Ovary (tissue), 3 donors: Measurements from ENCODE around the gene PRTG.

ENCODE experiments used
- EP300 ChIP-seq: sonication (generic); formaldehyde crosslinking; IDR thresholded peaks from one replicate; pipeline ENCODE4 v1.6.1; 2017; ENCODE audit warnings: antibody characterized with exemption
- POLR2A ChIP-seq: fragments of 450-650 bp; IDR thresholded peaks from one replicate; pipeline ENCODE4 v1.6.1; 2017; ENCODE audit warnings: antibody characterized with exemption, mild to moderate bottlenecking, moderate library complexity
- TF ChIP-seq, protein P1 (sequence below), 3 donors: fragments of 450-650 bp in 2 of 3; fragments of 200-600 bp in 1 of 3; IDR thresholded peaks; one replicate each; pipeline versions ENCODE4 v1.5.1 to v1.8.0; 2016 to 2022; ENCODE audit warnings: antibody characterized with exemption in 3 of 3, mild to moderate bottlenecking in 1 of 3
- donor health status: DM: no; HTN: no; CAD: no.

DNA sequence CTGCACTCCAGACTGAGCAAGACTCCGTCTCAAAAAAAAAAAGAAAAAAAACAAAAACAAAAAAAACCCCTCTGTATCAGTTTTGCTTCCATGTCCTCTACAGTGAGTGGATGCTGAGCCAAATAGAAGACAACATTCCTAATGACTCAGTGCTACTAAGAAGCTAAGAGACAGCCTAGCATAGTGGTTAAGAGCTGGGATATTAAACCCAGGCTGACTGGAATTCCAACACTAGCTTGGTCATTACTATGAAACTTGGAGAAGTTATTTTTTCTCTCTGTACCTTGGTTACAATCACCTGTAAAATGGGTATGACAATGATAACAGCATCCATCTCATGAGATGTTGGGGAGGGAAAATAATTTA, 93.9 kb downstream of the PRTG start:
- TF ChIP-seq, protein P1, sequence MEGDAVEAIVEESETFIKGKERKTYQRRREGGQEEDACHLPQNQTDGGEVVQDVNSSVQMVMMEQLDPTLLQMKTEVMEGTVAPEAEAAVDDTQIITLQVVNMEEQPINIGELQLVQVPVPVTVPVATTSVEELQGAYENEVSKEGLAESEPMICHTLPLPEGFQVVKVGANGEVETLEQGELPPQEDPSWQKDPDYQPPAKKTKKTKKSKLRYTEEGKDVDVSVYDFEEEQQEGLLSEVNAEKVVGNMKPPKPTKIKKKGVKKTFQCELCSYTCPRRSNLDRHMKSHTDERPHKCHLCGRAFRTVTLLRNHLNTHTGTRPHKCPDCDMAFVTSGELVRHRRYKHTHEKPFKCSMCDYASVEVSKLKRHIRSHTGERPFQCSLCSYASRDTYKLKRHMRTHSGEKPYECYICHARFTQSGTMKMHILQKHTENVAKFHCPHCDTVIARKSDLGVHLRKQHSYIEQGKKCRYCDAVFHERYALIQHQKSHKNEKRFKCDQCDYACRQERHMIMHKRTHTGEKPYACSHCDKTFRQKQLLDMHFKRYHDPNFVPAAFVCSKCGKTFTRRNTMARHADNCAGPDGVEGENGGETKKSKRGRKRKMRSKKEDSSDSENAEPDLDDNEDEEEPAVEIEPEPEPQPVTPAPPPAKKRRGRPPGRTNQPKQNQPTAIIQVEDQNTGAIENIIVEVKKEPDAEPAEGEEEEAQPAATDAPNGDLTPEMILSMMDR (IDR thresholded peaks at IDR 0.05), result no peak
- TF ChIP-seq POLR2A (no peak), EP300 (no peak)
